Measurements from ENCODE around the gene ASXL3.

Gene ASXL3

GRCh38 chr18:33665641-33666040, 87.6 kb downstream of the ASXL3 start:
- Mint-ChIP-seq H3K4me1 (no peaks in the 10 kb centered on the region), H3K9me3 (peaks cover 7% of the 10 kb centered on the region), H3K4me3 (no peak overlapping the region), H3K36me3 (no peaks in the 10 kb centered on the region), H3K27ac (no peak overlapping the region)
- ATAC-seq (no peak), DNase-seq (ENCODE audit: low spot score in 2 of 2) (no peak)

- Mint-ChIP-seq H3K9me3 (peaks cover 7% of the 10 kb centered on the region), H3K4me3 (no peak overlapping the region), H3K36me3 (no peaks in the 10 kb centered on the region), H3K27ac (no peak overlapping the region), H3K4me1 (no peaks in the 10 kb centered on the region)
- no peak for ATAC-seq
- no peak for DNase-seq (ENCODE audit: low spot score in 2 of 2)
Observed at GRCh38 chr18:33666915-33667314, 88.9 kb downstream of the ASXL3 start.

- ATAC-seq (no peak), DNase-seq (ENCODE audit: low spot score in 2 of 2) (no peak)
- H3K9me3 Mint-ChIP-seq = peaks cover 7% of the 10 kb centered on the region
- no peak overlapping the region for H3K27ac Mint-ChIP-seq
- no peaks in the 10 kb centered on the region for H3K4me1 Mint-ChIP-seq
- no peaks in the 10 kb centered on the region for H3K36me3 Mint-ChIP-seq
- no peak overlapping the region for H3K4me3 Mint-ChIP-seq
Observed at GRCh38 chr18:33669589-33669988, 91.6 kb downstream of the ASXL3 start.

GRCh38 chr18:33670029-33670428, 92.0 kb downstream of the ASXL3 start:
- ATAC-seq (no peak), DNase-seq (ENCODE audit: low spot score in 2 of 2) (no peak)
- H3K4me1 Mint-ChIP-seq = no peaks in the 10 kb centered on the region
- no peak overlapping the region for H3K4me3 Mint-ChIP-seq
- H3K9me3 Mint-ChIP-seq = peaks cover 9% of the 10 kb centered on the region
- no peak overlapping the region for H3K27ac Mint-ChIP-seq
- H3K36me3 Mint-ChIP-seq = no peaks in the 10 kb centered on the region

GRCh38 chr18:33673689-33674088, 95.7 kb downstream of the ASXL3 start:
- no peak overlapping the region for H3K4me3 Mint-ChIP-seq
- peaks cover 4% of the 10 kb centered on the region for H3K9me3 Mint-ChIP-seq
- DNase-seq (ENCODE audit: low spot score in 2 of 2) = no peak
- no peaks in the 10 kb centered on the region for H3K36me3 Mint-ChIP-seq
- no peak for ATAC-seq
- H3K27ac Mint-ChIP-seq = no peak overlapping the region
- no peaks in the 10 kb centered on the region for H3K4me1 Mint-ChIP-seq

GRCh38 chr18:33676593-33676992, 98.6 kb downstream of the ASXL3 start:
- Mint-ChIP-seq H3K9me3 (peaks cover 13% of the 10 kb centered on the region), H3K36me3 (no peaks in the 10 kb centered on the region), H3K4me3 (no peak overlapping the region), H3K27ac (no peak overlapping the region), H3K4me1 (no peaks in the 10 kb centered on the region)
- DNase-seq (ENCODE audit: low spot score in 2 of 2) (no peak), ATAC-seq (no peak)

GRCh38 chr18:33677891-33678290, 99.9 kb downstream of the ASXL3 start:
- H3K4me3 Mint-ChIP-seq = no peak overlapping the region
- DNase-seq (ENCODE audit: low spot score in 2 of 2) (no peak), ATAC-seq (no peak)
- H3K27ac Mint-ChIP-seq = no peak overlapping the region
- H3K36me3 Mint-ChIP-seq = no peaks in the 10 kb centered on the region
- no peaks in the 10 kb centered on the region for H3K4me1 Mint-ChIP-seq
- peaks cover 13% of the 10 kb centered on the region for H3K9me3 Mint-ChIP-seq

- no peak for ATAC-seq
- no peak overlapping the region for H3K27ac Mint-ChIP-seq
- H3K4me3 Mint-ChIP-seq = no peak overlapping the region
Observed at GRCh38 chr18:33682436-33682835, 104.4 kb downstream of the ASXL3 start.

GRCh38 chr18:33694593-33694992, 116.6 kb downstream of the ASXL3 start:
- H3K4me1 Mint-ChIP-seq = no peaks in the 10 kb centered on the region

More at GRCh38 chr18:33682436-33682835, 104.4 kb downstream of the ASXL3 start:
- Mint-ChIP-seq H3K9me3 (peaks cover 23% of the 10 kb centered on the region), H3K4me1 (no peaks in the 10 kb centered on the region), H3K36me3 (no peaks in the 10 kb centered on the region)
- no peak for DNase-seq (ENCODE audit: low spot score in 2 of 2)

GRCh38 chr18:33696332-33697162, 118.5 kb downstream of the ASXL3 start:
- Mint-ChIP-seq H3K36me3 (no peaks in the 10 kb centered on the region), H3K4me1 (no peaks in the 10 kb centered on the region), H3K27ac (no peak overlapping the region), H3K4me3 (no peak overlapping the region), H3K9me3 (peaks cover 12% of the 10 kb centered on the region)
- no peak for ATAC-seq
- no peak for DNase-seq (ENCODE audit: low spot score in 2 of 2)

More at GRCh38 chr18:33694593-33694992, 116.6 kb downstream of the ASXL3 start:
- ATAC-seq = no peak
- DNase-seq (ENCODE audit: low spot score in 2 of 2) = no peak
- no peak overlapping the region for H3K4me3 Mint-ChIP-seq
- no peaks in the 10 kb centered on the region for H3K36me3 Mint-ChIP-seq
- H3K27ac Mint-ChIP-seq = no peak overlapping the region
- H3K9me3 Mint-ChIP-seq = peaks cover 15% of the 10 kb centered on the region

- H3K9me3 Mint-ChIP-seq = peaks cover 9% of the 10 kb centered on the region
- H3K36me3 Mint-ChIP-seq = no peaks in the 10 kb centered on the region
- no peak overlapping the region for H3K4me3 Mint-ChIP-seq
- no peak overlapping the region for H3K27ac Mint-ChIP-seq
- ATAC-seq (no peak), DNase-seq (ENCODE audit: low spot score in 2 of 2) (no peak)
- H3K4me1 Mint-ChIP-seq = no peaks in the 10 kb centered on the region
Observed at GRCh38 chr18:33697498-33697897, 119.5 kb downstream of the ASXL3 start.

- H3K4me3 Mint-ChIP-seq = no peak overlapping the region
- H3K9me3 Mint-ChIP-seq = no peaks in the 10 kb centered on the region
- H3K27ac Mint-ChIP-seq = no peak overlapping the region
- DNase-seq (ENCODE audit: low spot score in 2 of 2) (no peak), ATAC-seq (no peak)
- no peaks in the 10 kb centered on the region for H3K36me3 Mint-ChIP-seq
- no peaks in the 10 kb centered on the region for H3K4me1 Mint-ChIP-seq
Observed at GRCh38 chr18:33699372-33699771, 121.4 kb downstream of the ASXL3 start.

- Mint-ChIP-seq H3K4me1 (no peaks in the 10 kb centered on the region), H3K36me3 (no peaks in the 10 kb centered on the region), H3K27ac (no peak overlapping the region), H3K9me3 (no peaks in the 10 kb centered on the region), H3K4me3 (no peak overlapping the region)
- ATAC-seq (no peak), DNase-seq (ENCODE audit: low spot score in 2 of 2) (no peak)
Observed at GRCh38 chr18:33700513-33700976, 122.5 kb downstream of the ASXL3 start.

GRCh38 chr18:33702625-33703024, 124.6 kb downstream of the ASXL3 start:
- H3K4me1 Mint-ChIP-seq = no peaks in the 10 kb centered on the region
- ATAC-seq = no peak
- H3K4me3 Mint-ChIP-seq = no peak overlapping the region
- H3K27ac Mint-ChIP-seq = no peak overlapping the region
- DNase-seq (ENCODE audit: low spot score in 2 of 2) = no peak
- H3K36me3 Mint-ChIP-seq = no peaks in the 10 kb centered on the region
- peaks cover 2% of the 10 kb centered on the region for H3K9me3 Mint-ChIP-seq

- DNase-seq (ENCODE audit: low spot score in 2 of 2) (no peak), ATAC-seq (no peak)
- Mint-ChIP-seq H3K27ac (no peak overlapping the region), H3K36me3 (no peaks in the 10 kb centered on the region), H3K4me1 (no peaks in the 10 kb centered on the region), H3K4me3 (no peak overlapping the region), H3K9me3 (peaks cover 2% of the 10 kb centered on the region)
Observed at GRCh38 chr18:33706391-33706790, 128.4 kb downstream of the ASXL3 start.

GRCh38 chr18:33708876-33709275, 130.9 kb downstream of the ASXL3 start:
- H3K36me3 Mint-ChIP-seq = no peaks in the 10 kb centered on the region
- ATAC-seq (no peak), DNase-seq (ENCODE audit: low spot score in 2 of 2) (no peak)
- H3K4me3 Mint-ChIP-seq = no peak overlapping the region
- peaks cover 5% of the 10 kb centered on the region for H3K9me3 Mint-ChIP-seq
- no peak overlapping the region for H3K27ac Mint-ChIP-seq
- H3K4me1 Mint-ChIP-seq = no peaks in the 10 kb centered on the region
